DOHH2 (cell line): ENCODE results near the gene HGF.

Experiments
- H3F3A ChIP-seq: fragments of 200-600 bp; sonication (generic), shearing (Covaris generic); 2 replicates; pipeline ENCODE4 v1.6.0; 2016; ENCODE audit warnings: antibody characterized with exemption, mild to moderate bottlenecking; ENCODE audit not compliant: control insufficient read depth, insufficient read depth
- H3K27ac ChIP-seq: fragments of 200-600 bp; sonication (generic); 2 replicates; pipeline ENCODE4 v1.5.1; 2014; ENCODE audit warnings: low read depth, mild to moderate bottlenecking, low read length, moderate library complexity
- H3K27me3 ChIP-seq: fragments of 200-600 bp; sonication (generic); 2 replicates; pipeline ENCODE4 v1.6.1; 2014; ENCODE audit warnings: mild to moderate bottlenecking, low read length, mixed read lengths; ENCODE audit not compliant: control insufficient read depth
- H3K36me3 ChIP-seq: fragments of 200-600 bp; sonication (generic); 2 replicates; pipeline ENCODE4 v1.6.1; 2014; ENCODE audit warnings: mild to moderate bottlenecking, low read length, moderate library complexity, mixed read lengths; ENCODE audit not compliant: control insufficient read depth
- H3K4me1 ChIP-seq: fragments of 200-600 bp; sonication (generic); 2 replicates; pipeline ENCODE4 v1.6.1; 2014; ENCODE audit warnings: mild to moderate bottlenecking, low read length, mixed read lengths; ENCODE audit not compliant: control insufficient read depth
- H3K4me2 ChIP-seq: fragments of 200-600 bp; sonication (generic); 2 replicates; pipeline ENCODE4 v1.6.0; 2014; ENCODE audit warnings: mild to moderate bottlenecking, low read length, moderate library complexity
- H3K4me3 ChIP-seq: fragments of 200-600 bp; sonication (generic); 2 replicates; pipeline ENCODE4 v1.5.1; 2014; ENCODE audit warnings: mild to moderate bottlenecking, low read length, mixed read lengths
- H3K79me2 ChIP-seq: fragments of 200-600 bp; sonication (generic); 2 replicates; pipeline ENCODE4 v1.6.1; 2014; ENCODE audit warnings: mild to moderate bottlenecking, low read length, mixed read lengths; ENCODE audit not compliant: control insufficient read depth
- H3K9me2 ChIP-seq: fragments of 200-600 bp; sonication (generic); replicated peaks from 2 replicates; pipeline ENCODE4 v1.6.1; 2014; ENCODE audit warnings: mild to moderate bottlenecking, low read length, mixed read lengths; ENCODE audit not compliant: control insufficient read depth
- H3K9me3 ChIP-seq: fragments of 200-600 bp; sonication (generic); 2 replicates; pipeline ENCODE4 v1.6.1; 2014; ENCODE audit warnings: antibody characterized with exemption, low read length, mixed read lengths; ENCODE audit not compliant: control insufficient read depth, insufficient read depth
- H4K20me1 ChIP-seq: fragments of 200-600 bp; sonication (generic); 2 replicates; pipeline ENCODE4 v1.6.0; 2014; ENCODE audit warnings: low read depth, mild to moderate bottlenecking, antibody characterized with exemption, low read length, moderate library complexity; ENCODE audit not compliant: control insufficient read depth, insufficient read depth
- CTCF ChIP-seq: fragments of 200-600 bp; sonication (generic); IDR thresholded peaks from one replicate; pipeline ENCODE4 v1.5.1; 2014; ENCODE audit warnings: antibody characterized with exemption, mild to moderate bottlenecking, low read depth, low read length; ENCODE audit not compliant: poor library complexity, severe bottlenecking
- EZH2phosphoT487 ChIP-seq: fragments of 200-600 bp; sonication (generic); IDR thresholded peaks from 2 replicates; pipeline ENCODE4 v1.6.1; 2017; ENCODE audit warnings: borderline replicate concordance, mild to moderate bottlenecking, antibody characterized with exemption, low read length, moderate library complexity, mixed read lengths

The HGF gene

GRCh38 chr7:81802251-81802650, 32.4 kb upstream of the HGF start:
- Histone ChIP-seq H3K79me2 (no peaks in the 10 kb centered on the region), H3K9me3 (no peaks in the 10 kb centered on the region), H3K27me3 (no peaks in the 10 kb centered on the region), H3K4me3 (no peak overlapping the region), H3F3A (no peaks in the 10 kb centered on the region), H3K9me2 (no peaks in the 10 kb centered on the region), H3K4me2 (no peak overlapping the region), H3K36me3 (no peaks in the 10 kb centered on the region), H4K20me1 (no peaks in the 10 kb centered on the region), H3K27ac (no peak overlapping the region), H3K4me1 (no peaks in the 10 kb centered on the region)
- no peak for TF ChIP-seq EZH2phosphoT487
- TF ChIP-seq CTCF: no peak

GRCh38 chr7:81801532-81801931, 31.7 kb upstream of the HGF start:
- H4K20me1 ChIP-seq: no peaks in the 10 kb centered on the region

GRCh38 chr7:81791568-81792518, 22.0 kb upstream of the HGF start:
- Histone ChIP-seq H3F3A (no peaks in the 10 kb centered on the region), H3K4me3 (peak overlapping the region; percentile 34), H3K79me2 (no peaks in the 10 kb centered on the region), H3K9me2 (no peaks in the 10 kb centered on the region), H3K4me1 (peaks cover 52% of the 10 kb centered on the region), H3K9me3 (no peaks in the 10 kb centered on the region), H3K4me2 (peak overlapping the region; percentile 42), H3K27ac (no peak overlapping the region; the same call in 1 of the 2 replicates), H3K27me3 (no peaks in the 10 kb centered on the region), H4K20me1 (no peaks in the 10 kb centered on the region), H3K36me3 (no peaks in the 10 kb centered on the region)
- no peak for TF ChIP-seq EZH2phosphoT487
- TF ChIP-seq CTCF: no peak

More at GRCh38 chr7:81801532-81801931, 31.7 kb upstream of the HGF start:
- Histone ChIP-seq H3K4me2 (no peak overlapping the region), H3K9me3 (no peaks in the 10 kb centered on the region), H3K79me2 (no peaks in the 10 kb centered on the region), H3K4me1 (no peaks in the 10 kb centered on the region), H3K9me2 (no peaks in the 10 kb centered on the region), H3K27ac (no peak overlapping the region), H3K36me3 (no peaks in the 10 kb centered on the region), H3K27me3 (no peaks in the 10 kb centered on the region), H3K4me3 (no peak overlapping the region), H3F3A (no peaks in the 10 kb centered on the region)
- no peak for TF ChIP-seq EZH2phosphoT487
- TF ChIP-seq CTCF: no peak
